CD4-positive, alpha-beta T cell treated with Interleukin-10 for 1 hour (primary cell): ENCODE measurements around the gene ULK1.
"Not testable (repeated sequence)": the region's sequence is repeated elsewhere in the genome, so short reads cannot be mapped to it uniquely, and the experiment has no call there.

Experiments used
- DNase-seq: peaks from one replicate; pipeline ENCODE4 v3.0.0-alpha.2; 2020

Gene ULK1

GRCh38 chr12:131862084-131862441 lies 32.4 kb upstream of the ULK1 start:
- DNase-seq, result no peak

GRCh38 chr12:131862600-131862993 lies 31.8 kb upstream of the ULK1 start:
- DNase-seq, result no peak

- no peak for DNase-seq
Observed at GRCh38 chr12:131862994-131863710, 31.3 kb upstream of the ULK1 start.

- DNase-seq, result no peak
Observed at GRCh38 chr12:131863711-131864396, 30.6 kb upstream of the ULK1 start.

- no peak for DNase-seq
Observed at GRCh38 chr12:131864469-131864868, 30.0 kb upstream of the ULK1 start.

GRCh38 chr12:131865180-131865875 lies 29.1 kb upstream of the ULK1 start:
- DNase-seq, result no peak

- no peak for DNase-seq
Observed at GRCh38 chr12:131867471-131867870, 27.0 kb upstream of the ULK1 start.

GRCh38 chr12:131867891-131868675 lies 26.3 kb upstream of the ULK1 start:
- DNase-seq, result no peak

- DNase-seq, result no peak
Observed at GRCh38 chr12:131869871-131870418, 24.5 kb upstream of the ULK1 start.

GRCh38 chr12:131871677-131872076 lies 22.7 kb upstream of the ULK1 start:
- DNase-seq, result no peak

GRCh38 chr12:131872154-131873051 lies 22.0 kb upstream of the ULK1 start:
- DNase-seq, result no peak

GRCh38 chr12:131873293-131873692 lies 21.1 kb upstream of the ULK1 start:
- DNase-seq, result no peak

- DNase-seq, result not testable (repeated sequence)
Observed at GRCh38 chr12:131874972-131875371, 19.4 kb upstream of the ULK1 start.

GRCh38 chr12:131877216-131877615 lies 17.2 kb upstream of the ULK1 start:
- not testable (repeated sequence) for DNase-seq

- not testable (repeated sequence) for DNase-seq
Observed at GRCh38 chr12:131878436-131878835, 16.0 kb upstream of the ULK1 start.

GRCh38 chr12:131882804-131883520 lies 11.5 kb upstream of the ULK1 start:
- no peak for DNase-seq

GRCh38 chr12:131883521-131883900 lies 10.9 kb upstream of the ULK1 start:
- no peak for DNase-seq

GRCh38 chr12:131885076-131885475 lies 9.3 kb upstream of the ULK1 start:
- not testable (repeated sequence) for DNase-seq

GRCh38 chr12:131885543-131886057 lies 8.8 kb upstream of the ULK1 start:
- DNase-seq, result no peak

- not testable (repeated sequence) for DNase-seq
Observed at GRCh38 chr12:131891722-131892121, 2.7 kb upstream of the ULK1 start.
